Keratinocyte (primary cell): ENCODE results near the gene TLE1. TPM values are rescaled to one million over a fixed set of nuclear protein-coding genes. Genes with fewer than 3 reads are reported as not detected.

ENCODE experiments used
- DNase-seq: peaks from one replicate; pipeline ENCODE4 v3.0.0-alpha.2; 2011; ENCODE audit warnings: low read depth, missing footprints, low spot score
- FAIRE-seq: peaks from 2 replicates; lab custom pipeline; 2011; peaks lifted over from hg19 to GRCh38; lab: Jason Lieb, UNC
- H2AFZ ChIP-seq: 2 replicates; pipeline ENCODE4 v1.6.0; 2012; ENCODE audit warnings: low read length, control low read depth, inconsistent platforms; ENCODE audit not compliant: control insufficient read depth
- H3K27ac ChIP-seq: 2 replicates; pipeline ENCODE4 v1.5.1; 2011; ENCODE audit warnings: low read length; ENCODE audit not compliant: control insufficient read depth, insufficient read depth
- H3K27me3 ChIP-seq: 3 replicates; pipeline ENCODE4 v1.6.0; 2011; ENCODE audit warnings: low read length; ENCODE audit not compliant: control insufficient read depth, insufficient read depth; ENCODE audit errors: extremely low read depth
- H3K36me3 ChIP-seq, 2 experiments: 2 replicates in 1 of 2; 3 replicates in 1 of 2; pipeline ENCODE4 v1.5.1; 2011; ENCODE audit warnings: low read length in 2 of 2, mild to moderate bottlenecking in 1 of 2; ENCODE audit not compliant: control insufficient read depth in 2 of 2, insufficient read depth in 2 of 2; ENCODE audit errors: extremely low read depth in 1 of 2
- H3K4me1 ChIP-seq: 3 replicates; pipeline ENCODE4 v1.5.1; 2011; ENCODE audit warnings: low read length; ENCODE audit not compliant: control insufficient read depth, insufficient read depth; ENCODE audit errors: extremely low read depth
- H3K4me2 ChIP-seq: 3 replicates; pipeline ENCODE4 v1.6.0; 2011; ENCODE audit warnings: low read depth, low read length; ENCODE audit not compliant: control insufficient read depth, insufficient read depth; ENCODE audit errors: extremely low read depth
- H3K4me3 ChIP-seq, 3 experiments: fragments of 200-600 bp in 1 of 3; sonication (generic) in 1 of 3; 2 replicates in 2 of 3; 3 replicates in 1 of 3; pipeline ENCODE4 v1.5.1; 2011 to 2016; ENCODE audit warnings: low read length in 3 of 3, mild to moderate bottlenecking in 3 of 3, control low read depth in 2 of 3, inconsistent platforms in 1 of 3, low read depth in 1 of 3, mixed read lengths in 1 of 3, mixed run types in 1 of 3, moderate library complexity in 1 of 3; ENCODE audit not compliant: control insufficient read depth in 2 of 3, insufficient read depth in 2 of 3; ENCODE audit errors: extremely low read depth in 1 of 3
- H3K79me2 ChIP-seq: 2 replicates; pipeline ENCODE4 v1.6.0; 2012; ENCODE audit warnings: low read length; ENCODE audit not compliant: control insufficient read depth, insufficient read depth
- H3K9ac ChIP-seq: 3 replicates; pipeline ENCODE4 v1.6.0; 2011; ENCODE audit warnings: low read length; ENCODE audit not compliant: control insufficient read depth, insufficient read depth; ENCODE audit errors: extremely low read depth
- H3K9me1 ChIP-seq: 3 replicates; pipeline ENCODE4 v1.6.0; 2011; ENCODE audit warnings: low read length; ENCODE audit not compliant: control insufficient read depth, insufficient read depth; ENCODE audit errors: extremely low read depth
- H3K9me3 ChIP-seq: 2 replicates; pipeline ENCODE4 v1.5.1; 2012; ENCODE audit warnings: low read depth, low read length; ENCODE audit not compliant: control insufficient read depth
- H4K20me1 ChIP-seq: 3 replicates; pipeline ENCODE4 v1.6.0; 2011; ENCODE audit warnings: low read length; ENCODE audit not compliant: control insufficient read depth, insufficient read depth; ENCODE audit errors: extremely low read depth
- EZH2 ChIP-seq: IDR thresholded peaks from one replicate; pipeline ENCODE4 v1.6.1; 2012; ENCODE audit warnings: inconsistent platforms, mild to moderate bottlenecking, low read length, moderate library complexity
- dilution Hi-C: fragments of 300-500 bp; cut with MboI; formaldehyde crosslinking; loops from one replicate; pipeline ENCODE4 v1.7.0; 2020; ENCODE audit warnings: low sequenced_read_pairs; ENCODE audit not compliant: extremely low pct_ligation_motif_present
- polyA plus RNA-seq, 5 experiments: library from polyadenylated mRNA; depleted of rRNA in 3 of 5; stranded (reverse) in 3 of 5; stranded (forward) in 1 of 5; unstranded in 1 of 5; fragments of >200 nt; gene quantifications; 1 replicate in 1 of 5; 2 replicates in 3 of 5; 3 replicates in 1 of 5; pipeline versions ENCODE4 v1.2.1 to v1.2.3, GENCODE V29; 2011 to 2012; ENCODE audit warnings: missing spikeins in 2 of 5, low read depth in 1 of 5, low replicate concordance in 1 of 5
- TF ChIP-seq, protein P1 (sequence below), 3 experiments: IDR thresholded peaks in 1 of 3; conservative IDR thresholded peaks in 1 of 3; optimal IDR thresholded peaks in 1 of 3; 2 replicates in 2 of 3; 3 replicates in 1 of 3; pipeline versions ENCODE3 to v1.5.1; 2011; ENCODE audit warnings: low read length in 3 of 3, mild to moderate bottlenecking in 3 of 3, moderate library complexity in 2 of 3, control low read depth in 1 of 3, inconsistent platforms in 1 of 3; ENCODE audit not compliant: insufficient read depth in 2 of 3; ENCODE audit errors: extremely low read depth in 1 of 3

Gene TLE1
- polyA plus RNA-seq, 1 donor (not counting 4 experiments of a cell fraction or from before 2014, with no cell fraction given), result 29.6 TPM

DNA sequence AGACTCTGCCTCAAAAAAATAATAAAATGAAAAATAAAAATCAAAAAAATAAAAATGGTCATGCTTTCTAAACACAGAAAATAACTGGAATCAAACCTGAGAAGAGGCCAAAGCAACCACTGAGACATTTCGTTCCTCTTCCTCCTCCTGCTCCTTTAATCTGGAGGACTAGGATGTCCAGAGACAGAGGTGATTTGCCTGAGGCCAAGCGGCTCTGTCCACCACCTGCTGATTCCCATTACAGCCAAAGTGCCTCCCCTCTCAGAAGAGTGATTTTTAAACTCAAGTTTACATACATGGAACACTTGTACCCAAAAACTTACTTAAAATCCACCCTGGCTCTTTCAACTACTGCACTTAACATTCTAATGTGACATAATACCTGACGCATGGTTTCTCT, 65.6 kb downstream of the TLE1 start:
- dilution Hi-C loops, result no loop called here
- FAIRE-seq (no peak), DNase-seq (no peak)
- Histone ChIP-seq H3K9me3 (no peaks in the 10 kb centered on the region), H3K9ac (no peak overlapping the region), H3K27me3 (no peaks in the 10 kb centered on the region), H3K27ac (no peak overlapping the region), H3K4me2 (no peak overlapping the region), H3K4me1 (peaks cover 40% of the 10 kb centered on the region), H3K79me2 (no peaks in the 10 kb centered on the region), H3K4me3 (no peak overlapping the region), H4K20me1 (no peaks in the 10 kb centered on the region), H3K9me1 (no peaks in the 10 kb centered on the region), H2AFZ (no peak overlapping the region), H3K36me3 (peaks cover 6 to 11% of the 10 kb centered on the region in 2 experiments)
- no peak for TF ChIP-seq EZH2
- TF ChIP-seq, protein P1, sequence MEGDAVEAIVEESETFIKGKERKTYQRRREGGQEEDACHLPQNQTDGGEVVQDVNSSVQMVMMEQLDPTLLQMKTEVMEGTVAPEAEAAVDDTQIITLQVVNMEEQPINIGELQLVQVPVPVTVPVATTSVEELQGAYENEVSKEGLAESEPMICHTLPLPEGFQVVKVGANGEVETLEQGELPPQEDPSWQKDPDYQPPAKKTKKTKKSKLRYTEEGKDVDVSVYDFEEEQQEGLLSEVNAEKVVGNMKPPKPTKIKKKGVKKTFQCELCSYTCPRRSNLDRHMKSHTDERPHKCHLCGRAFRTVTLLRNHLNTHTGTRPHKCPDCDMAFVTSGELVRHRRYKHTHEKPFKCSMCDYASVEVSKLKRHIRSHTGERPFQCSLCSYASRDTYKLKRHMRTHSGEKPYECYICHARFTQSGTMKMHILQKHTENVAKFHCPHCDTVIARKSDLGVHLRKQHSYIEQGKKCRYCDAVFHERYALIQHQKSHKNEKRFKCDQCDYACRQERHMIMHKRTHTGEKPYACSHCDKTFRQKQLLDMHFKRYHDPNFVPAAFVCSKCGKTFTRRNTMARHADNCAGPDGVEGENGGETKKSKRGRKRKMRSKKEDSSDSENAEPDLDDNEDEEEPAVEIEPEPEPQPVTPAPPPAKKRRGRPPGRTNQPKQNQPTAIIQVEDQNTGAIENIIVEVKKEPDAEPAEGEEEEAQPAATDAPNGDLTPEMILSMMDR (optimal IDR thresholded peaks at IDR 0.05 in 1 of 3, IDR thresholded peaks at IDR 0.05 in 1 of 3, conservative IDR thresholded peaks at IDR 0.05 in 1 of 3; ENCODE audit: extremely low read depth in 1 of 3, insufficient read depth in 2 of 3, low read length in 3 of 3), result no peak

DNA sequence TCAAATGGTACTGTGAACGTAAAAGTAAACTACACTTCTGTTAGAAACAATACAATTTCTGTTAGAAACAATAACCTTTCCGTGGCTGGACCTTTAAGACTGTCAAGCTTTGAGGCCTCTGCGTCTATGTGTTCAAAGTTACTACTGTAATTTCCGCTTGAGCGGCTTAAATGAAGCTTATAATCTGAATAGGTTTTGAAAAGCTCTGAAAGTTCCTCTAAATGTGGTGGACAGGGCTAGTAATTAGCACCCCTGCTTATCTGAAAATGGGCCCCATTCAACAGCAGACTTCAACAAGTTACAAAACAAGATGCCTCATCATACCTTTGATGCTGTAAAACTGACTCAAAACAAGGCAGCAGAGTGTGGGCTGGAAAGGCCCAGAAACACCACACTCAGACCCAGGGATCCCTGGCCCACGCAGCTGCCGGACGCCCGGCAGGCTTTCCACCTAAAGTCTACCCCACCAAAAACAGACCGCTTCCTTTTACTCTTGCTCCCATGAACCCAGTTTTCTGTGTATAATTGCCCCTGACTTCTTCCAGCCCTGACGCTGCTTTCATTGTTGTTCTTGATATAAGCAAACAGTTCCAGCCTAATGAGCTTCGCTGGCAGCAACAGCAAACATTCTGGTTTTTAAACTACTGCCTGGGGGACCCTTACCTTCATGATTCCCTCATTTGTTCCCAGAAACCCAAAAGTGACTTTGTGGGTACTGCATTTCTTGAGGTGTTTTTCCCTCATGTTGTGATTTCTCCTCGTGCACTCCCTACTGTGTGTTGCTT, 66.7 kb downstream of the TLE1 start:
- H3K9ac ChIP-seq, result no peak overlapping the region
- H3K4me2 ChIP-seq, result no peak overlapping the region
- no peak overlapping the region for H3K4me3 ChIP-seq
- no peaks in the 10 kb centered on the region for H4K20me1 ChIP-seq
- DNase-seq, result no peak
- H3K9me3 ChIP-seq, result no peaks in the 10 kb centered on the region
- no peak overlapping the region for H3K27ac ChIP-seq
- peaks cover 29% of the 10 kb centered on the region for H3K4me1 ChIP-seq
- H2AFZ ChIP-seq, result no peak overlapping the region
- H3K9me1 ChIP-seq, result no peaks in the 10 kb centered on the region
- no peak for FAIRE-seq
- TF ChIP-seq, protein P1 (optimal IDR thresholded peaks at IDR 0.05 in 1 of 3, IDR thresholded peaks at IDR 0.05 in 1 of 3, conservative IDR thresholded peaks at IDR 0.05 in 1 of 3; ENCODE audit: extremely low read depth in 1 of 3, insufficient read depth in 2 of 3, low read length in 3 of 3), result no peak
- no peaks in the 10 kb centered on the region for H3K27me3 ChIP-seq
- H3K36me3 ChIP-seq, result peaks cover 6 to 11% of the 10 kb centered on the region in 2 experiments
- H3K79me2 ChIP-seq, result no peaks in the 10 kb centered on the region
- dilution Hi-C loops, result no loop called here
